ENCODE results near the gene ANKRD12.
A peak's percentile ranks its signal among the peaks of the same experiment; 100 is the strongest.

ANKRD12 gene

DNA sequence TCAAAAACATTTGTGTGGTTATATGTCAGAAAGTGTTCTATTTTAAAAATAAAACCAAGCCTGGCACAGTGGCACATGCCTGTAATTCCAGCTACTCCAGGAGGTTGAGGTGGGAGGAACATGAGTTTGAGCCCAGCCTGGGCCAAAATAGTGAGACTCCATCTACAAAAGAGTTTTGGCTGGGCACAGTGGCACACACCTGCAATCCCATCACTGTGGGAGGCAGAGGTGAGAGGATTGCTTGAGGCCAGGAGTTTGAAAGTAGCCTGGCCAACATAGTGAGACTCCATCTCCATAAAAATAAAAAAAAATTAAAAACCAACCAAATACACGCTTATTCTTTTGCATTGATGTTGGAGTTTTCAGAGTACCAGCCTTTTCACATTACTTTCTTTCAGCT is 9.6 kb downstream of the ANKRD12 start:
- H3K4me3 ChIP-seq (ENCODE audit: low read length) = no peak overlapping the region
- H3K36me3 ChIP-seq (replicated peaks; ENCODE audit: low read depth, low read length) = peaks cover 15% of the 10 kb centered on the region
- no peaks in the 10 kb centered on the region for H3K27me3 ChIP-seq (ENCODE audit: low read depth, low read length)
- H3K27ac ChIP-seq (ENCODE audit: low read length) = peak overlapping the region; percentile 72
- H3K9ac ChIP-seq (ENCODE audit: low read length) = peak overlapping the region; percentile 25; the same call in 1 of the 2 replicates
- no peaks in the 10 kb centered on the region for H3K9me3 ChIP-seq (ENCODE audit: insufficient read depth, low read length)
- peaks cover 88% of the 10 kb centered on the region for H3K4me1 ChIP-seq (ENCODE audit: low read length)
- H3K4me2 ChIP-seq (ENCODE audit: low read length) = peak overlapping the region; percentile 57
- no peak overlapping the region for H2AFZ ChIP-seq (ENCODE audit: low read depth, low read length)
- TF ChIP-seq, protein P1, sequence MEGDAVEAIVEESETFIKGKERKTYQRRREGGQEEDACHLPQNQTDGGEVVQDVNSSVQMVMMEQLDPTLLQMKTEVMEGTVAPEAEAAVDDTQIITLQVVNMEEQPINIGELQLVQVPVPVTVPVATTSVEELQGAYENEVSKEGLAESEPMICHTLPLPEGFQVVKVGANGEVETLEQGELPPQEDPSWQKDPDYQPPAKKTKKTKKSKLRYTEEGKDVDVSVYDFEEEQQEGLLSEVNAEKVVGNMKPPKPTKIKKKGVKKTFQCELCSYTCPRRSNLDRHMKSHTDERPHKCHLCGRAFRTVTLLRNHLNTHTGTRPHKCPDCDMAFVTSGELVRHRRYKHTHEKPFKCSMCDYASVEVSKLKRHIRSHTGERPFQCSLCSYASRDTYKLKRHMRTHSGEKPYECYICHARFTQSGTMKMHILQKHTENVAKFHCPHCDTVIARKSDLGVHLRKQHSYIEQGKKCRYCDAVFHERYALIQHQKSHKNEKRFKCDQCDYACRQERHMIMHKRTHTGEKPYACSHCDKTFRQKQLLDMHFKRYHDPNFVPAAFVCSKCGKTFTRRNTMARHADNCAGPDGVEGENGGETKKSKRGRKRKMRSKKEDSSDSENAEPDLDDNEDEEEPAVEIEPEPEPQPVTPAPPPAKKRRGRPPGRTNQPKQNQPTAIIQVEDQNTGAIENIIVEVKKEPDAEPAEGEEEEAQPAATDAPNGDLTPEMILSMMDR (IDR thresholded peaks at IDR 0.05; ENCODE audit: low read depth, low read length) = no peak
- TF ChIP-seq EZH2phosphoT487 (IDR thresholded peaks at IDR 0.05; ENCODE audit: low read depth) = no peak
- H3K79me2 ChIP-seq (ENCODE audit: low read length) = peaks cover 100% of the 10 kb centered on the region
- peaks cover 85% of the 10 kb centered on the region for H4K20me1 ChIP-seq (ENCODE audit: insufficient read depth, low read length)

DNA sequence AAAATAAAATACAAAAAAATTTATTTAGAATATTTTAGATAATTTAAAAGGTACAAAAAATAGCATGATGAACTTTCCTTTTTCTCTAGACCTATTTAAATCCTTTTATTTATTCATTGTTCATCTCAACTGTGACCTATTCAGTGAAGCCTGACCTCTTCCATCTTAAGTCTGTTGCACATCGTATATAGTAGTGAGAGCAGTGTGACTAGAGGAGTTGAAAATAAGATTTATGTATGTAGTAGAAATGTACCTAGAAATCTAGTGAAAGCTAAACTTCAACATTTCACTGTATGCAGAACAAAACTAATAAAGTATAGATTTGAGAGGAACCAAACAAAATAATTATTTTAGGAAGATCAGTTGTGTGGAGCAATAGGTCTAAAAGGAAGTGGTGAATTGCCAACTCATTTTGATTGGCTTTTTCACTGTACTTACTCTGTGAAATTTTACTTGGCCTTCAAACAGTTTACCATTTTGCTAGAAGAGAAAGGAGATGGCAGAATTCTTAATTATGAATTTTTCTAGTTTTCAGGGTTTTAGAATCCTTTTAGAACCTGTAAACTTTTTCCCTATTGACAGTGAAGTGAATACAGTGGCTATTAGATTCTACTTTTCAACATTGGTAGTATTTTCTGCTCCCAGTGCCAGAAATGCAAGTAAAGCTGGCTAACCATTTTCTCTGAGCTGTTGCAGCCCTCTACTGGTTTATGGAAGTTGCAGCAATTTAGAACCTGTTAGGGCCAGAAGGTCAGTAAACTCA is 11.0 kb downstream of the ANKRD12 start:
- peaks cover 7% of the 10 kb centered on the region for H3K36me3 ChIP-seq (replicated peaks; ENCODE audit: low read depth, low read length)
- H3K4me3 ChIP-seq (ENCODE audit: low read length) = peak overlapping the region; percentile 28; the same call in 1 of the 2 replicates
- H3K27me3 ChIP-seq (ENCODE audit: low read depth, low read length) = no peaks in the 10 kb centered on the region
- no peak overlapping the region for H2AFZ ChIP-seq (ENCODE audit: low read depth, low read length)
- H3K27ac ChIP-seq (ENCODE audit: low read length) = peak overlapping the region; percentile 72
- H3K9ac ChIP-seq (ENCODE audit: low read length) = peak overlapping the region; percentile 25
- H3K9me3 ChIP-seq (ENCODE audit: insufficient read depth, low read length) = no peaks in the 10 kb centered on the region
- H3K79me2 ChIP-seq (ENCODE audit: low read length) = peaks cover 100% of the 10 kb centered on the region
- TF ChIP-seq, protein P1 (IDR thresholded peaks at IDR 0.05; ENCODE audit: low read depth, low read length) = peak; percentile 78
- TF ChIP-seq EZH2phosphoT487 (IDR thresholded peaks at IDR 0.05; ENCODE audit: low read depth) = no peak
- peak overlapping the region; percentile 57 for H3K4me2 ChIP-seq (ENCODE audit: low read length)
- H4K20me1 ChIP-seq (ENCODE audit: insufficient read depth, low read length) = peaks cover 86% of the 10 kb centered on the region
- H3K4me1 ChIP-seq (ENCODE audit: low read length) = peaks cover 87% of the 10 kb centered on the region

- H3K4me1 ChIP-seq (ENCODE audit: low read length) = peaks cover 83% of the 10 kb centered on the region
- H2AFZ ChIP-seq (ENCODE audit: low read depth, low read length) = no peak overlapping the region
- H3K4me3 ChIP-seq (ENCODE audit: low read length) = no peak overlapping the region
- H4K20me1 ChIP-seq (ENCODE audit: insufficient read depth, low read length) = peaks cover 86% of the 10 kb centered on the region
- TF ChIP-seq EZH2phosphoT487 (IDR thresholded peaks at IDR 0.05; ENCODE audit: low read depth) = no peak
- TF ChIP-seq, protein P1 (IDR thresholded peaks at IDR 0.05; ENCODE audit: low read depth, low read length) = no peak
- H3K79me2 ChIP-seq (ENCODE audit: low read length) = peaks cover 100% of the 10 kb centered on the region
- no peaks in the 10 kb centered on the region for H3K27me3 ChIP-seq (ENCODE audit: low read depth, low read length)
- peak overlapping the region; percentile 57; the same call in 1 of the 2 replicates for H3K4me2 ChIP-seq (ENCODE audit: low read length)
- H3K9ac ChIP-seq (ENCODE audit: low read length) = no peak overlapping the region; the same call in 1 of the 2 replicates
- H3K36me3 ChIP-seq (replicated peaks; ENCODE audit: low read depth, low read length) = peaks cover 3% of the 10 kb centered on the region
- peak overlapping the region; percentile 72 for H3K27ac ChIP-seq (ENCODE audit: low read length)
- no peaks in the 10 kb centered on the region for H3K9me3 ChIP-seq (ENCODE audit: insufficient read depth, low read length)
These were observed 11.6 kb downstream of the ANKRD12 start for GRCh38 chr18:9148203-9148552.

DNA sequence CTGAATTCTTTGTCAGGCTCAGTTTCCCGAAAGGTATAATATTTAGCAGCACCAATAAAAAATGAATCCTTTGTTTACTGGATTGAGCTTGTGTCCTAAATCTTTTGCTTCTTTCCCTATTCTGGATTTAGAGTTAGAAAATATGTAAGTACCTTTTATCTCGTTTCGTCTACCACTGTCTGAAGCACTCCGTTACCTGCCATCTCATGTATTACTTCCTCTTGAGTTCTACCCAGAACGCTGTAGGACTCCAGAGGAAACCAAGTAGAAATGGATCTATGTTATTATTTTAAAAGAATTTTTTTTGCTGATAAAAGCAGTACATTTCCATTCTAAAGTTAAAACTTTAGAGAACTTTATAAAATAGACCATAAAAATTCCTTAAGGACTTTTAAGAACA is 13.5 kb downstream of the ANKRD12 start:
- Histone ChIP-seq H3K27me3 (ENCODE audit: low read depth, low read length) (no peaks in the 10 kb centered on the region), H3K4me1 (ENCODE audit: low read length) (peaks cover 66% of the 10 kb centered on the region), H2AFZ (ENCODE audit: low read depth, low read length) (no peak overlapping the region), H3K79me2 (ENCODE audit: low read length) (peaks cover 100% of the 10 kb centered on the region), H4K20me1 (ENCODE audit: insufficient read depth, low read length) (peaks cover 92% of the 10 kb centered on the region), H3K36me3 (replicated peaks; ENCODE audit: low read depth, low read length) (peaks cover 13% of the 10 kb centered on the region), H3K4me2 (ENCODE audit: low read length) (peak overlapping the region; percentile 78), H3K9me3 (ENCODE audit: insufficient read depth, low read length) (no peaks in the 10 kb centered on the region), H3K27ac (ENCODE audit: low read length) (peak overlapping the region; percentile 25; the same call in 1 of the 2 replicates), H3K4me3 (ENCODE audit: low read length) (peak overlapping the region; percentile 58), H3K9ac (ENCODE audit: low read length) (peak overlapping the region; percentile 44)
- no peak for TF ChIP-seq EZH2phosphoT487 (IDR thresholded peaks at IDR 0.05; ENCODE audit: low read depth)
- TF ChIP-seq, protein P1 (IDR thresholded peaks at IDR 0.05; ENCODE audit: low read depth, low read length) = no peak
